ENCODE results near the gene CD1C. TPM values are rescaled to one million over a fixed set of nuclear protein-coding genes. Genes with fewer than 3 reads are reported as not detected.

Gene CD1C
- under 0.01 TPM in 1 of 2 replicates, not detected in the other for total RNA-seq

GRCh38 chr1:158289811-158290210 is at the start of gene CD1C:
Gene CD1C, plus strand, starts transcription at chr1:158289923. Its CDS starts 142 bp downstream, at chr1:158290065.

GRCh38 chr1:158331481-158332150 is 41.9 kb downstream of the CD1C start, which contains the start of gene CD1B:
Gene CD1B, minus strand, starts transcription at chr1:158331531. Its CDS starts 108 bp downstream, at chr1:158331423.

Other genes starting within 250 kb of the CD1C start
- under 0.01 and 1.1 TPM in 2 replicates for gene CD1D, start 109.0 kb upstream of the CD1C start, total RNA-seq
- not detected in 2 replicates for gene CD1A, start 35.5 kb upstream of the CD1C start, total RNA-seq
- not detected in 2 replicates for gene CD1B, start 41.6 kb downstream of the CD1C start, total RNA-seq
- not detected in 2 replicates for gene CD1E, start 64.0 kb downstream of the CD1C start, total RNA-seq
- gene OR10T2, start 109.5 kb downstream of the CD1C start, total RNA-seq, result not detected in 2 replicates
- not detected in 2 replicates for gene OR10K2, start 136.3 kb downstream of the CD1C start, total RNA-seq
- gene OR10K1, start 171.9 kb downstream of the CD1C start, total RNA-seq, result not detected in 2 replicates
- not detected in 2 replicates for gene OR10R2, start 182.3 kb downstream of the CD1C start, total RNA-seq